B cell (primary cell): Measurements from ENCODE around the gene PPARD. TPM values are rescaled to one million over a fixed set of nuclear protein-coding genes. Genes with fewer than 3 reads are reported as not detected.
A peak's percentile ranks its signal among the peaks of the same experiment; 100 is the strongest.

ENCODE experiments used
- ATAC-seq: fragments of 200-7000 bp; cut with Tn5 transposase; one replicate; pipeline ENCODE4 v1.10.0; 2021; ENCODE audit warnings: low read depth, mild to moderate bottlenecking, moderate number of reproducible peaks, moderate library complexity
- CTCF ChIA-PET: fragments of 350-600 bp; sonication (Branson Sonifier 250); formaldehyde crosslinking; loops from one replicate; lab custom pipeline; 2021; ENCODE audit warnings: antibody characterized with exemption, inconsistent platforms; lab: Charles Lee
- POLR2A ChIA-PET: fragments of 350-600 bp; sonication (Branson Sonifier 250); formaldehyde crosslinking; loops from one replicate; lab custom pipeline; 2021; ENCODE audit warnings: antibody characterized with exemption; lab: Charles Lee
- DNase-seq: peaks from one replicate; pipeline ENCODE4 v3.0.0; 2013
- H2AFZ ChIP-seq: 2 replicates; pipeline ENCODE4 v1.6.1; 2012; ENCODE audit warnings: mild to moderate bottlenecking, low read depth, low read length; ENCODE audit not compliant: insufficient read depth, poor library complexity, severe bottlenecking
- H3K27ac ChIP-seq, 2 donors: 1 replicate in 1 of 2; 2 replicates in 1 of 2; pipeline ENCODE4 v1.5.1; 2012 to 2013; ENCODE audit warnings: low read length in 2 of 2, mild to moderate bottlenecking in 2 of 2, moderate library complexity in 1 of 2
- H3K27me3 ChIP-seq, 4 experiments: fragments of 200-600 bp in 1 of 4; sonication (generic) in 1 of 4; replicated peaks in 1 of 4; 1 replicate in 2 of 4; 2 replicates in 2 of 4; pipeline versions ENCODE4 v1.6.1 to v1.7.0; 2013 to 2016; ENCODE audit warnings: low read length in 3 of 4, mild to moderate bottlenecking in 2 of 4, mixed read lengths in 1 of 4, moderate library complexity in 1 of 4; ENCODE audit not compliant: insufficient read depth in 4 of 4, control insufficient read depth in 3 of 4; ENCODE audit errors: control extremely low read depth in 1 of 4
- H3K36me3 ChIP-seq, 2 experiments: replicated peaks in 1 of 2; 1 replicate in 1 of 2; 2 replicates in 1 of 2; pipeline versions ENCODE4 v1.6.1 to v1.7.1; 2013; ENCODE audit warnings: low read length in 1 of 2; ENCODE audit not compliant: insufficient read depth in 2 of 2, control insufficient read depth in 1 of 2; ENCODE audit errors: control extremely low read depth in 1 of 2, extremely low read depth in 1 of 2
- H3K4me1 ChIP-seq, 2 donors: fragments of 200-600 bp in 1 of 2; sonication (generic) in 1 of 2; 1 replicate in 1 of 2; 2 replicates in 1 of 2; pipeline versions ENCODE4 v1.5.1 to v1.6.1; 2013 to 2017; ENCODE audit warnings: low read length in 2 of 2; ENCODE audit not compliant: control insufficient read depth in 2 of 2, insufficient read depth in 2 of 2
- H3K4me2 ChIP-seq: replicated peaks from 2 replicates; pipeline ENCODE3; 2012; ENCODE audit warnings: mild to moderate bottlenecking, low read depth, low read length; ENCODE audit not compliant: poor library complexity, severe bottlenecking
- H3K4me3 ChIP-seq, 5 experiments: fragments of 200-600 bp in 1 of 5; sonication (generic) in 1 of 5; 1 replicate in 3 of 5; 2 replicates in 2 of 5; pipeline versions ENCODE4 v1.5.1 to v1.7.0; 2011 to 2016; ENCODE audit warnings: low read length in 4 of 5, mild to moderate bottlenecking in 4 of 5, low read depth in 2 of 5, control low read depth in 1 of 5, moderate library complexity in 1 of 5; ENCODE audit not compliant: insufficient read depth in 1 of 5; ENCODE audit errors: control extremely low read depth in 1 of 5, extremely low read depth in 1 of 5
- H3K79me2 ChIP-seq: fragments of 200-600 bp; sonication (generic); one replicate; pipeline ENCODE4 v1.6.0; 2016; ENCODE audit warnings: low read length; ENCODE audit not compliant: control insufficient read depth, insufficient read depth
- H3K9ac ChIP-seq: fragments of 200-600 bp; sonication (generic); 2 replicates; pipeline ENCODE4 v1.6.1; 2017; ENCODE audit warnings: mild to moderate bottlenecking, low read length, moderate library complexity
- H3K9me3 ChIP-seq, 3 donors: one replicate each; pipeline versions ENCODE4 v1.6.1 to v1.7.1; 2013; ENCODE audit warnings: low read length in 2 of 3; ENCODE audit not compliant: control insufficient read depth in 2 of 3, insufficient read depth in 1 of 3; ENCODE audit errors: control extremely low read depth in 1 of 3
- H4K20me1 ChIP-seq: 2 replicates; pipeline ENCODE4 v1.6.0; 2012; ENCODE audit warnings: mild to moderate bottlenecking, low read length; ENCODE audit not compliant: insufficient read depth, control insufficient read depth, poor library complexity, severe bottlenecking
- H3K27ac Mint-ChIP-seq: one replicate; pipeline ENCODE4 v1.8.0; 2021; ENCODE audit warnings: mixed read lengths
- H3K27me3 Mint-ChIP-seq: one replicate; pipeline ENCODE4 v1.8.0; 2021; ENCODE audit warnings: mixed read lengths
- H3K4me1 Mint-ChIP-seq: one replicate; pipeline ENCODE4 v1.8.0; 2021; ENCODE audit warnings: mixed read lengths
- H3K4me3 Mint-ChIP-seq: one replicate; pipeline ENCODE4 v1.8.0; 2021; ENCODE audit warnings: mixed read lengths
- H3K9me3 Mint-ChIP-seq: one replicate; pipeline ENCODE4 v1.8.0; 2022; ENCODE audit warnings: mixed read lengths; ENCODE audit not compliant: insufficient read depth
- CTCF ChIP-seq: fragments of 200-600 bp; IDR thresholded peaks from one replicate; pipeline ENCODE4 v1.8.0; 2022; ENCODE audit warnings: antibody characterized with exemption, mild to moderate bottlenecking
- EZH2 ChIP-seq: IDR thresholded peaks from 2 replicates; pipeline ENCODE4 v1.6.1; 2012; ENCODE audit warnings: borderline replicate concordance, low read depth, mild to moderate bottlenecking, moderate library complexity, low read length; ENCODE audit not compliant: insufficient read depth, poor library complexity, severe bottlenecking
- WGBS: methylation state at CpG from one replicate; pipeline ENCODE4 v1.1.5; 2013; ENCODE audit warnings: missing lambda C conversion rate; ENCODE audit not compliant: insufficient coverage; 5-methylcytosine and 5-hydroxymethylcytosine counted together
- intact Hi-C: fragments of 100-400 bp; cut with micrococcal nuclease; formaldehyde crosslinking; loops from one replicate; pipeline ENCODE4 v1.10.0; 2022
- polyA plus RNA-seq: library from polyadenylated mRNA; depleted of rRNA; stranded (reverse); fragments of >200 nt; gene quantifications from 2 replicates; pipeline ENCODE4 v1.2.3, GENCODE V29; 2012
- total RNA-seq, 2 donors: library from RNA; stranded (reverse); fragments of 120-200 nt in 1 of 2; gene quantifications; 1 replicate in 1 of 2; 2 replicates in 1 of 2; pipeline versions ENCODE4 v1.2.3 to v1.2.4, GENCODE V29; 2013 to 2022

PPARD gene
- total and polyA plus RNA-seq, 2 donors (not counting 1 experiment from before 2014, with no cell fraction given), result 37.9 to 38.9 TPM

GRCh38 chr6:35321091-35321490 is 21.3 kb upstream of the PPARD start:
- Histone ChIP-seq H3K27ac (peak overlapping the region in 1 of 2 donors; percentile 33), H3K4me3 (no peak overlapping the region), H3K4me1 (no peaks in the 10 kb centered on the region), H3K36me3 (peaks cover 2 to 77% of the 10 kb centered on the region in 2 experiments), H3K9me3 (no peaks in the 10 kb centered on the region), H3K4me2 (no peak overlapping the region), H3K27me3 (no peaks in the 10 kb centered on the region), H3K9ac (no peak overlapping the region), H3K79me2 (peaks cover 25% of the 10 kb centered on the region), H2AFZ (no peak overlapping the region), H4K20me1 (peaks cover 28% of the 10 kb centered on the region)
- Mint-ChIP-seq H3K27ac (no peak overlapping the region), H3K4me1 (peaks cover 4% of the 10 kb centered on the region), H3K4me3 (no peak overlapping the region), H3K27me3 (no peaks in the 10 kb centered on the region), H3K9me3 (no peaks in the 10 kb centered on the region)
- ATAC-seq (no peak), DNase-seq (no peak)
- 98% methylated on average over 8 of the region's 8 CpGs for WGBS
- CTCF ChIA-PET, result no interaction called here
- POLR2A ChIA-PET, result no interaction called here
- TF ChIP-seq EZH2 (no peak), CTCF (no peak)
- intact Hi-C loops, result no loop called here

- 15% methylated on average over 5 of the region's 7 CpGs for WGBS
- Histone ChIP-seq H3K9me3 (peaks cover 0 to 5% (median 0%) of the 10 kb centered on the region in 3 donors), H3K79me2 (no peaks in the 10 kb centered on the region), H3K36me3 (peaks cover 5 to 16% of the 10 kb centered on the region in 2 experiments), H3K27ac (peak overlapping the region in 1 of 2 donors; percentile 11), H3K4me3 (no peak overlapping the region), H3K4me1 (peaks cover 11 to 15% of the 10 kb centered on the region in 2 donors), H4K20me1 (no peaks in the 10 kb centered on the region), H2AFZ (peak overlapping the region; percentile 39), H3K27me3 (no peaks in the 10 kb centered on the region), H3K9ac (no peak overlapping the region), H3K4me2 (peak overlapping the region; percentile 7)
- Mint-ChIP-seq H3K9me3 (no peaks in the 10 kb centered on the region), H3K4me3 (no peak overlapping the region), H3K27me3 (no peaks in the 10 kb centered on the region), H3K4me1 (peaks cover 16% of the 10 kb centered on the region), H3K27ac (peak overlapping the region; percentile 74)
- intact Hi-C loops, result loop anchor here (1.0 to 2.0 kb wide), 5 partner anchors 11 to 69 kb away; partner anchors contain the start of genes DEF6, PPARD and ZNF76
- ChIA-PET POLR2A (interaction anchor here (0.7 to 1.3 kb wide), 3 partner anchors 25 to 141 kb away, joined by 3 to 4 read pairs (median 3); partner anchors contain the start of gene RPL10A), CTCF (interaction anchor here (0.6 to 9.8 kb wide), 21 partner anchors 9 to 405 kb away, joined by 3 to 301 read pairs (median 5); partner anchors contain the start of genes DEF6, FANCE, PPARD and ZNF76)
- ATAC-seq (peak; percentile 87), DNase-seq (peak; percentile 80)
- no peak for TF ChIP-seq EZH2
- peak; percentile 76 for TF ChIP-seq CTCF
These were observed 14.9 kb upstream of the PPARD start for GRCh38 chr6:35327349-35328027.
